HepG2 (cell line): ENCODE data around the gene OR8B8. TPM values are rescaled to one million over a fixed set of nuclear protein-coding genes. Genes with fewer than 3 reads are reported as not detected.
A peak's percentile ranks its signal among the peaks of the same experiment; 100 is the strongest.

Experiments used
- ARID2 ChIP-seq: sonication (generic); formaldehyde crosslinking; IDR thresholded peaks from 2 replicates; pipeline ENCODE4 v1.8.1; 2022; ENCODE audit warnings: mild to moderate bottlenecking, missing genetic modification reagents, borderline replicate concordance
- CBX5 ChIP-seq: sonication (generic); formaldehyde crosslinking; IDR thresholded peaks from 2 replicates; pipeline ENCODE4 v1.4.0; 2020; ENCODE audit warnings: missing genetic modification reagents, borderline replicate concordance
- CEBPB ChIP-seq: IDR thresholded peaks from 2 replicates; pipeline ENCODE4 v1.6.1; 2011; ENCODE audit warnings: low read depth, low read length, improper control_type of control experiment, borderline replicate concordance
- GMEB1 ChIP-seq: sonication (generic); formaldehyde crosslinking; IDR thresholded peaks from 2 replicates; pipeline ENCODE4 v1.5.1; 2020; ENCODE audit warnings: missing genetic modification reagents, mild to moderate bottlenecking, borderline replicate concordance
- HNF1A ChIP-seq, 2 experiments: sonication (generic) in 1 of 2; formaldehyde crosslinking in 1 of 2; IDR thresholded peaks; 2 replicates each; pipeline versions ENCODE4 v1.4.0 to v1.6.1; 2016 to 2020; ENCODE audit warnings: borderline replicate concordance in 1 of 2, low read depth in 1 of 2, mild to moderate bottlenecking in 1 of 2, missing genetic modification reagents in 1 of 2
- HOXA3 ChIP-seq: sonication (generic); formaldehyde crosslinking; IDR thresholded peaks from 2 replicates; pipeline ENCODE4 v1.5.0; 2020; ENCODE audit warnings: missing genetic modification reagents
- MAFF ChIP-seq: IDR thresholded peaks from 2 replicates; pipeline ENCODE4 v1.6.1; 2011; ENCODE audit warnings: low read depth, low read length, improper control_type of control experiment
- MAFK ChIP-seq, 2 experiments: IDR thresholded peaks in 1 of 2; conservative IDR thresholded peaks in 1 of 2; 2 replicates each; pipeline ENCODE4 v1.6.1; 2011; ENCODE audit warnings: improper control_type of control experiment in 2 of 2, low read length in 2 of 2
- MXD1 ChIP-seq: sonication (generic); formaldehyde crosslinking; IDR thresholded peaks from 2 replicates; pipeline ENCODE4 v1.4.0; 2020; ENCODE audit warnings: mild to moderate bottlenecking, missing genetic modification reagents
- RBM22 ChIP-seq: fragments of 200-400 bp; formaldehyde crosslinking; optimal IDR thresholded peaks from 2 replicates; pipeline ENCODE3; 2017; ENCODE audit warnings: mild to moderate bottlenecking, low read length, moderate library complexity
- SOX13 ChIP-seq, 3 experiments: fragments of 450-650 bp in 1 of 3; sonication (generic) in 1 of 3; formaldehyde crosslinking in 1 of 3; IDR thresholded peaks in 2 of 3; conservative IDR thresholded peaks in 1 of 3; 2 replicates each; pipeline versions ENCODE4 v1.5.0 to v1.6.1; 2016 to 2020; ENCODE audit warnings: antibody characterized with exemption in 1 of 3, mild to moderate bottlenecking in 1 of 3, missing compliant biosample characterization in 1 of 3, missing genetic modification reagents in 1 of 3, moderate library complexity in 1 of 3
- ZBTB21 ChIP-seq: sonication (generic); formaldehyde crosslinking; IDR thresholded peaks from 2 replicates; pipeline ENCODE4 v1.4.0; 2020; ENCODE audit warnings: missing genetic modification reagents
- ZFP91 ChIP-seq: sonication (generic); formaldehyde crosslinking; IDR thresholded peaks from 2 replicates; pipeline ENCODE4 v1.9.0; 2022; ENCODE audit warnings: missing genetic modification reagents, mild to moderate bottlenecking, borderline replicate concordance
- ZNF737 ChIP-seq: sonication (generic); formaldehyde crosslinking; IDR thresholded peaks from 2 replicates; pipeline ENCODE4 v1.5.0; 2020; ENCODE audit warnings: missing genetic modification reagents, mild to moderate bottlenecking, borderline replicate concordance
- ZNF850 ChIP-seq: sonication (generic); formaldehyde crosslinking; conservative IDR thresholded peaks from 2 replicates; pipeline ENCODE4 v1.9.0; 2021; ENCODE audit warnings: mild to moderate bottlenecking, missing genetic modification reagents
- polyA plus RNA-seq, 8 experiments: library from polyadenylated mRNA; depleted of rRNA in 3 of 8; stranded (reverse) in 7 of 8; unstranded in 1 of 8; fragments of >200 nt; fragmentation: Illumina TruSeq in 4 of 8; extraction: Trizol in 4 of 8; gene quantifications; 2 replicates each; pipeline versions ENCODE4 v1.2.1 to v1.2.3, GENCODE V29; 2011 to 2016; ENCODE audit warnings: low read depth in 4 of 8, missing spikeins in 1 of 8, mixed read lengths in 1 of 8; ENCODE audit not compliant: insufficient read depth in 1 of 8
- total RNA-seq, 5 experiments: library from RNA; depleted of rRNA; stranded (reverse); fragments of >200 nt; fragmentation: Illumina TruSeq; extraction: Trizol; gene quantifications; 2 replicates each; pipeline ENCODE4 v1.2.3, GENCODE V29; 2016; ENCODE audit warnings: low read depth in 1 of 5

Gene OR8B8
- total and polyA plus RNA-seq, 2 of the 13 experiments (the other 11 are each of a cell fraction or from before 2014, with no cell fraction given) = not detected

GRCh38 chr11:124402326-124402922, 43.1 kb downstream of the OR8B8 start (continued):
- TF ChIP-seq MXD1 (CRISPR knock-in tag) (no peak), HNF1A (IDR thresholded peaks at IDR 0.05; ENCODE audit: low read depth) (no peak), HNF1A (CRISPR knock-in tag; IDR thresholded peaks at IDR 0.05; ENCODE audit: borderline replicate concordance) (no peak), ZNF850 (CRISPR knock-in tag) (no peak), SOX13 (IDR thresholded peaks at IDR 0.05) (no peak), SOX13 (CRISPR knock-in tag; conservative IDR thresholded peaks at IDR 0.05 in 1 of 2, IDR thresholded peaks at IDR 0.05 in 1 of 2) (no peak), ZNF737 (CRISPR knock-in tag) (no peak), RBM22 (no peak), CEBPB (peak; percentile 45; the same call in 1 of the 2 replicates), GMEB1 (CRISPR knock-in tag) (no peak), MAFF (0 out of 2 replicates have a peak, but pooled peaks have one; percentile 15), ZBTB21 (CRISPR knock-in tag) (no peak), MAFK (conservative IDR thresholded peaks at IDR 0.05 in 1 of 2, IDR thresholded peaks at IDR 0.05 in 1 of 2; ENCODE audit: low read length in 2 of 2) (0 out of 4 replicates have a peak, but pooled peaks have one; percentile 4 to 13), ARID2 (CRISPR knock-in tag) (no peak), CBX5 (CRISPR knock-in tag) (no peak), ZFP91 (CRISPR knock-in tag) (no peak), HOXA3 (CRISPR knock-in tag) (no peak)
